DMS153 treated with DMSO at 0.1 percent for 48 hours (cell line): ENCODE results near the gene ANGEL1.

Experiments used
- DNase-seq: peaks from one replicate; lab custom pipeline; 2025; ENCODE audit not compliant: unreplicated experiment; lab: John Stamatoyannopoulos, UW

The ANGEL1 gene

DNA sequence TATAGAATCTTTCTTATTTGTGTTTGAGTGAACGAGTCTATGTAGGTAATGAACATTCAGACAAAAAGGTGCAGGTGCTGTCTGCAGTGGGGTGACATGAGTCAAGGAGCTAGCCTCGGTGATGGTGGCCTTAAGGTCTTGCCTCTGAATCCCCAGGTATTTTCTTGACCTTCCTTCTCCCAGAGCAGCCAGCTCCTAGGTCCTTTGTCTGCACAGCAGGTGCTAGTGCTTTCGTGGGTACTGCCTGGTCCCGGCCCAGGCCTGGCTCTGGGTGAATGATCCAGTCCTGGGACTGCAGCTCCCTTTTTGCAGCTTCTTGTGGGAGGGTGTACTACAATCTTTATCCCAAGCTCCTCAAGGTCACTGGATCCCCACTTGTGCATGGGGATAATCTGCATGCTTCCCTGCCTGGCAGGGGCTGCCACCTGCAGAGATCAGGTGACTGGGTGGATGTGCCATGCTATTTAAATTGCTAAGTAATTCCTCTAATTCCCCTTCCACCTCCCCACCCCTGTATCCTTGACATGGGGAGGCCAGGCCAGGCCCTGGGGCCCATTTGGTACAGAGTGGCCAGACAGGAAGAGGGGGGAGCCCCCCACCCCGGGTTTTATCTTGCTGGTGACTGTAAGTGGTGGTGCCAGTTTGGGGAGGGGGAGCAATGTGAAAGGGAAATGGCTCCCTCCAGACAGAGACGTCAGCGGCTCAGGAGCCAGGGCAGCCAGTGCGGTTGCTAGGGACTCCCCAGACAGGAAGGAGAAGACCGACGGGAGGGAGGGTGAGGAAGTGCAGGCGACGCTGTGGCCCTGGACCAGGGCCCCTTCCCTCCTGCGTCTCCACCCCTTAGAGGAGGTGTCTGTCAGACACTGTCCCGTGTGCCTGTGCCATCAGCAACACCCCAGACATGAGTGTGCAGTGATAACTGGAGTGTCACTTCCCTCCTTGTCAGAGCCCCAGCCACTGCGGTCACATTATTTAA lies 44.7 kb downstream of the ANGEL1 start:
- DNase-seq: peak; percentile 15

DNA sequence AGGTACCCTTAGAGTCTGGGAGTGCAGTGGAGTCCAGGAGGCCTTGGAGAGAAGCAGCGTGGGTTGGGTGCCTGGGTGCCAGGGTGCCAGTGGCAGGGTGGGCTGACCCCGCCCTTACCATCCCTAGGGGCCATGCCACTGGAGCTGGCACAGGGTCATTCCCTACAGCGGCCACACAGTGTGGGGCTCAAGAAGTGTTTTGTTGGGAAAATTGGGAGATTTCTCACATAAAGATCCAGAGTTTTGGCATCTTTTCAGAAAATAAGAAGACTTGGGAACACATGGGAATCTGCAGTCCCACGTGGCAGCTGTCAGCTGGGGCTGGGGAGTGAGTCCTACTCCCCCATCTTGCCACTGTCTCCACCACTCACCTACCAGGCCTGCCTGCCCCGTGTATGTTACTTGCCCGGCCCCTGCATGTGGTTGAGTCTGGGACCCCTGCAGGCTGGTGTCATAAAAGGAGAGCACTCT lies 47.2 kb downstream of the ANGEL1 start:
- no peak for DNase-seq

DNA sequence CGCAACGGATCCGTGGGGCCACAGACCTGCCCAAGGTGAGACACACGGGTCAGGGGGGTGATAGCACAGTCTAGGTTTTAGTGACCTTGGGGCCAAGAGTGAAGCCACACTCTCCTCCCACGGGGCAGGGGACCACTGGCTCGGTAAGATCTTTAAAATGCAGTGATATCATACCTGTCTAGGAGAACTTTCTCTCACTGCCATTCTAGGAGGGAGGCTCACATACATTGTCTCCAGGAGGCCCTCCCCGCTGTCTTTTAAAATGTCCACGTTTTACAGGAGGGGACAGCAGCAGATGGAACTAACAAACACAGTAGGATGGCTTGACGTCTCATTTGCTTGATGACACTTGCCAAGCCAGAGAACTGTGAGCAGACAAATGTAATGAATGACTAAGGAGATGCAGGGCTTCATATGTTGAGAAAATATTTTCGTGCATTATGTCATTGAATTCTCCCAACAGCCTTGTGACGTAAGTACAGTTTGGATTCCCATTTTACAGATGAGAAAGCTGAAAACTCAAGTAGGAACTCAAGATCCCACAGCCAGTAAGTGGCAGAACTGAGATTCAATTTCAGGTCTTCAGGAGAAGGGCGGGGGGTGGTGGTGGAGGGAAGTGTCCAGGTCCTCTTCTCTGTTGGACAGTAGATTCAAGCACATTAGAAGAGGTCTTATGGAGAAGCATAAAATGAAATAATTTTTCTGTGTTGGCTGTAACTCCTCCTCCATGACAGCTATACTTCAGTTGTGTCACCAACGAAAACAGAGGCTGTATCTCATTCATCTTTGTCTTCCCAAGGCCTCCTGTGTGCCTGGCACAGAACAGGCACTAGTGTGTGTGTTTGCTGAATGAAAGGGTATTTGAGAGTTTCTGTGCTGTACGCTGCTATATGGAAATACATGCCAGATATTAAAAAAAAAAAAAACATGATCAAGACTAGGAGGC lies 49.3 kb downstream of the ANGEL1 start:
- no peak for DNase-seq

DNA sequence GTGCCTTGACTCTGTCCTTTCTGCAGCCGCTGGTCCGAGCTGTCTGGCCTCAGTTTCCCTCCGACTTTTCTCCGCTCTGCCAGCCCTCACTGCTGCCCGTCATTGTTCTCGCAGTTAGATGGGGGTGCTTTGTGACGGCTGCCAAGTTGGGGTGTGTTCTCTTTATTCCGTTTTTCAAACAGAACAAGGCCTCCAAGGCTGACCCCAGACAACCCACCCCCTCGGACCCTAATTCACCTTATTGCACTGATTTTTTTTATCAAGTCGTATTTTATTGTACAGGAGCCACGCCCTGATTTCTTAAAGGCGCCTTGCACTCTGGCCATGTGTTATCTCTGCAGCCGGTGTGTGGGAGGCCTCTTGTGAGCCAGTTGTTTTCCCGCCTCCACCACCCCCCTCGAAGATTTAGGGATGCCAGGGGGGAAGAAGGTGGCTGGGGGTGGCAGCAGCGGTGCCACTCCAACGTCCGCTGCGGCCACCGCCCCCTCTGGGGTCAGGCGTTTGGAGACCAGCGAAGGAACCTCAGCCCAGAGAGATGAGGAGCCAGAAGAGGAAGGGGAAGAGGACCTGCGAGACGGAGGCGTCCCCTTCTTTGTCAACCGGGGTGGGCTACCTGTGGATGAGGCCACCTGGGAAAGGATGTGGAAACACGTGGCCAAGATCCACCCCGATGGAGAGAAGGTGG lies 50.1 kb downstream of the ANGEL1 start:
- DNase-seq: no peak

DNA sequence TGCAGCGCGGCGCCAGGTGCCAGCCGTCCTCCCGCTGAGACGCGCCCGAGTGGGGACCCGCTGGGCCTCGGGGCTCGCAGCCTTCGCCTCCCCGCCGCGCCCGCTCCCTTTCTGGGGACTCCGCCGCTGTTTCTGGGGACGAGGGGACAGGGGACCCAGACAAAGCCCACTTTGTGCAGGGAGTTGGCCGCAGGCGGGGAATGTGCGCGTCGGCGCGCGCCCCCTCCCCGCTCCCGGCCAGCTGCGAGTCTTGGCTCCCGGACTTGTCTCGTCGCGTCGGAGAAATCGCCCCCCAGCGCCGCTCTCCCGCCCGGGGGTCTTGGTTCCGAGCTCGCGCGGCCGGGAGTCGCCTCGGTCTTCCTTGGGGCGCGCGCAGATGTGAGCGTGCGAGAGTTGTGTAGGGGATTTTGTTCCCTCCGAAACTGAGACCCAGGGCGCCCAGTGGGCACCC lies 50.7 kb downstream of the ANGEL1 start:
- no peak for DNase-seq

DNA sequence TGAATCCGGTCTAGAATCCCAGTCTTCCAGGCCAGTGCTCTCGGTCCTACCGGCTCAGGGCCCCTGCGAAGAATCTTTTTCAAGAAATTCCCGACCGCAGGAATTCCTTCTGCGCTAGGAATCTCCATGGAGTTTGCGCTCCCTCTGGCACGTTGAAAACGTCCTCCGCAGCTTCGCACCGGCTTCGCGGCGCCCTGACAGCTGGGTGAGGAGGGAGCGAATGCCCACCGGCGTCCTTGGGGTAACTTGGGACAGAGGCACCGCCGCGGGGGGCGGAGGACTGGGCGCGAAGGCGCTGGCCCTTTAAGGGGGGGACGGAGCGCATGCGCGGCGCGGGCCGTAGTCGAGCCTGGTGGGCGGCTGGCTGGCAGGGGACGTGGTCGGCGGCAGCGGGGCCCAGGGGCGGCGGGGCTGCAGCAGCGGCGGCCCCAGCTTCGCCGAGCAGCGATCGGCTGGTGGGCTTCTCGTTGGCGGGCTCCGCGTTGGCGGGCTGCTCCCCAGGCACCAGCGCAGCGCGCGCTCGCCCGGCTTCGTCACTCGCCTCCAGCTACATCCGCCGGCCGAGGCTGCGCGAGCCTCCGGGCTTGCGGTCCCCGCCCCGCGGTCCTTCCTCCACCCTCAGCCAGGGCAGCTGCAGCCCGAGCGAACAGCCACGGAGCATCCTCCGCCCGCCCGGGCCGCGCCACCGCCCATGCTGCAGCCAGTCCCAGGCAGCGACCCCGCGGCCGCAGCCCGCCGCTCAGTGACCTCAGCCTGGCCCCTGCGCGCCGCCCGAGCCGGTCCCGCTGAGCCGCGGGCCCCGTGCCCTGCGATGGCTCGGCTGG lies 51.3 kb downstream of the ANGEL1 start, which contains the start of gene VASH1:
TSS of gene VASH1 (plus strand) at position 333 of the 824 bp plus-strand sequence. CDS start 1,354 bp downstream, outside the sequence.
- DNase-seq: no peak

DNA sequence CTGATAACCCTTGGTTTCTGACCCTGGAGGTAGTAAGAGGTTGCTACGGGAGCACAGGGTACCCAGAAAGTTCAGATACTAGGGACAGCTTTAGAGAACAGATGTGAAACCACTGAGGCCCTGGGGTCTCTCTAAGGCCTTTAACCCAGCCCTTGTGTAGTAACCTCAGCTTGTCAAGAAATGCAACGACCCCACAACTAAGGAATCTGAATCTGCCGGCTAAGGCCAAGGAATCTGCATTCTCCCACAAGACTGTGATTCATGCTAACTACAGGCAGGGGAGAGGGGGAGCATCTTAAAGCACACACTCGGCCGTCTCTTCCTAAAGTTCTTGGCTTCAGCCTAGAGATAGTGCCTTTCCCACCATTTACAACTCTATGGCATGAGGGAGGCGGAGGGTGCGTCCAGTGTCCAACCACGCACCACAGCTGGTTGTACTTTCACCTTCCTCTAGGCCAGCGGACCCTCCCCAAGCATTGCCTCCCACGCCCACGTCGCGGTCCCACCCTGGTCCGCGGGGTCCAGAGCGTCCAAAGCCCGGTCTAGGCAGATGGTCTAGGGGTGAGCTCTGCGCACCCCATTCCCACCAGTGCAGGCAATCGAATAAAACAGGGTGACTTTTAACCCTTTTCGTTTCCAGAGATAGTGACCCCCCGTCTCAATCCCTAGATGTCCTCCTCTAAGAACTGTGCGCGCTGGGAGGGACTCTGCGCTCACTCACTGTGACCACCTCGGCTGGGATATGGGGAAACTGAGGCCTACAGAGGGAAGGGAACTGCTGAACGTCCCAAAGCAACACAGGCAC lies 52.1 kb downstream of the ANGEL1 start:
- no peak for DNase-seq

DNA sequence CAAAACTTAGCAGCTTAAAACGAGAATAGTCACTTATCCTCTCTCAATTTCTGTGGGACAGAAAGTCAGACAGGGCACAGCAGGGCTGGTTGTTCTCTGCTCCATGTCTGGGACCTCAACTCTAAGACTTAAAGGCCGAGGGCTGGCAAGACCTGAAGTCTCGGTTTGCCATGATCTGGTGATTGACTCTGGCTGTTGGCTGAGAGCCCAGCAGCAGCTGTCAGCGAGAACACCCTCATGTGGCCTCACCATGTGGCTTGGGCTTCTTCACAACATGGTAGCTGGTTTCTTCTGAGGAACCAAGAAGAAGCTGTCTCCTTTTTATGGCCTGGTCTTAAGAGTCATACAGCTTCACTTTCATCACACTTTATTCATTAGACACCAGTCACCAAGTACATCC lies 53.1 kb downstream of the ANGEL1 start:
- no peak for DNase-seq

DNA sequence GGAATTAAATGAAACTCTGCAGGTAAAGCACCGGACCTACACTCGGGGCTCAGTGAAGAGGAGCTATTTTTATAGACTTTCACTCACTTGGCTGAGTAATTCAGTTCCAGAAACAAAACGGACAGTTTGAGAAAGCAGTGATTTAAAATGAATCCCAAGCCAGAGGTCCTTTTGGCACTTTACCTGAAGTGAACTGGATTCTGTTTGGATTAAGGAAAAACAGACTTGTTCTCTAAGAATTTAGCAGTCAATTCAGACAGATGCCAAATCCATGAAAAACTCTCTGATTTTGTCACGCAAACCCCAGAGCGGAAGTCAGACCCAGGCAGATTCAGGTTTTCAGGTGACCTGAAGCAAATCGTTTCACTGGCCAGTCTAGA lies 56.3 kb downstream of the ANGEL1 start:
- no peak for DNase-seq

DNA sequence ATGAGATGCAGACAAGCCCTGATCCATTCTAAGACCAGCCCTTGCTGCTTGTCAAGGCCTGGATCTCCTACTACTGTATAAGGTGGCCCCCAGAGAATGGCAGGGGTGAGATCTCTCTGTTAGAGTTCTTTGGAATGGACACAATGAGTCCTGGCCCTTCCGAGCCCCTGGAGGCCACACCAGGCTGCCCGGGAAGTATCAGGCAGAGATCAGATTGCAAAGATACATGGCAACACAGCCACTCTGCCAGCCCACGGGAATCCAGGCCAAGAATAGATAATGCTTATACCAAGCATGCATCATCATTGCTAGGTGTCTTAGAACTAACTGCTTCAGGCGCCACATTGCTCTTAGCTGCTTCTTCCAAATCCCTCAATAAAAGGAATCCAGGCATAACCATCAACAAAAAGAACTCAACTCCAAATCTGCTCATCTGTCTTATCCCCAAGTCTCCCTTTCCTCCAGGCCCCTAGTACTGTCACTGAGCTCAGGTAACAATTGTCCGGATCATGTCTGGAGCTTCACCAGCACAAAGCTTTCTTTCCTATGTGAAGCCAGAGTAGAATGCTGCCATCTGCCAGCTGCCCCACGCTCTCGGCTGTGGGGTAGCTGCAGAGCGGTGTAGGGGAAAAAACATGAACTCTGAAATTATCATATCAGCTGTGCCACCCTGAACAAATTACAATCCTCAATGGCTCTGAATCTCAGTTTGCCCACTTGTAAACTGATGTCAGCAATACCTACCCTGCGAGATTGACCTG lies 56.9 kb downstream of the ANGEL1 start:
- DNase-seq: no peak

DNA sequence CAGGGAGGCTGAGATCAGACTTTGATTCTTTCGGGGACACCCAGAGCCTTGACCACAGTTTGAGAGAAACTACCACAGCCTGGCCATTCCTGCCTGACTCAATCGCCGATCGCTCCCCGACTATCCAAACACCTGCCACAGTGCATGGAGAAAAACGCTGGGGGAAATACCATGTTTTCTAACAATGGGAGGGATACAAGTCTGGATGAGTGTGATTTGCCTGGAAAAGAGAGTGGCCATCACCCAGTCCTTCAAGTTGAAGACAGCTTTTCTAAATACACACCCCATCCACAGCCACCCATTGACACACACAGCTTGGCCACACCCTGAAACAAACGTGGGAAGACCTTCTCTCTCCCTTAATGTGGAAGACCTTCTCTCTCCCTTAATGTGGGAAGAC lies 58.1 kb downstream of the ANGEL1 start:
- DNase-seq: no peak

DNA sequence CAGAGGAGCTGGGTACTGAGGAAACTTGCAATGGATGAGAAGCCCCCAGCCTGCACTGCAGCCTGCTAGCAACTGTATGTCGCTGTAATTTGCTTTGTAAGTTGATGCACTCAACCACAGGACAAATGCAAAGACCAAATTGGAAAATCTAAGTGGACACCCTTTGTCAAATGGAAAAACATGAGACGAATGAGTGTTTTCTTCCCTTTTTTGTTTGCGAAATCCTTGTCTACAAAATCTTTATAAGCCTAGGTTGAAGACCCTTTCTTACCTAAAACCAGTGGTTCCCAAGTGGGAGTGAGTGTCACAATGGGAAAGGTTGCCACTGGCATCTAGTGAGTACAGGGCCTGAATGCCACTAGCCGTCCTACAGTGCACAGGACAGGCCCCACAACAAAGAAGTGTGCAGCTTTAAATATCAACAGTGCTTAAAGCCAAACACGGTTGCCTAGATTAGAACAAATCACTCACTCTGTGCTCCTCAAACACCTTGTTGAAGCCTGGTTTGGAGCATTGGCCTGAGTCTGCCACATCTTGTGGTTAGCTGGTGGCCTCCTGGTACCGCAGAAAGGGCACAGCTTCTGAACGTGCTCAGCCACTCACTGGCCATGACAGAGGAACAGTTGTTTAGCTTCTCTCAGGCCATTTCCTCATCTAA lies 59.0 kb downstream of the ANGEL1 start:
- no peak for DNase-seq

DNA sequence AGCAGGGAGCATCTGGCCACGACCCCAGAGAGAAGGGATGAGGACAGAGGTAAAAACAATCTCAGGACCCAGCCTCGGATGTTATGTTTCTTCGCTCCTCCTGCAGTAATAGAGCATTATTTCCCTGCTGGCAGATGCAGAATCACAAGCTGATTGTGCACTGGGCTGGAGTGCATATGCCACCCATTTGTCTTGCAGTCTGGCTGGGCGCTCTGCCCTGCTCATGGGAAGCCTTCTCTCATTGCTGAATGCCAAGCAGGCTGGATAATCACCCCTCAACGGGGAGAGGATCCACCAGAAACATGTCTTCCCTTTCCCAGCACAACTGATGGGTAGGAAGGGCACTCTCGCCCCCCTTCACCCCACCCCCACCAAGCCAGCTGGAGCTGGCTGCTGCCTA lies 59.9 kb downstream of the ANGEL1 start:
- DNase-seq: no peak

DNA sequence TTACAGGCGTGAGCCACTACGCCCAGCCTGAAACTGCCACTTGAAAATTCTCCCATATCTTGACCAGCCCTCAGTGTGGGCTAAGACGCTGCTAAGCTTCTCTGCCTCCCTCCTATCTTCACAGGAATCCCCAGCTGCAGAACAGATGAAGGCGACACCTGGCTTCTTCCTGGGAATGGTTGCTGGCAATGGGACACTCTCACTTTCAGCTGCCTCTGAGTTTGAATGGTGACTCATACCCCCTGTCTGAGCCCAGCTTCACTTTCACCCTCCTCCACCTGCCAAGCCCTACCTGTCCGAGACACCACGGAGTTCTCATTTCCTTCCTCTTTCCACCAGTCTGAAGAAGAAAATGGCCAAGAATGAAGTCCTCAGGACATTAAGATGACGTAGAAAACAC lies 69.7 kb downstream of the ANGEL1 start:
- DNase-seq: no peak

DNA sequence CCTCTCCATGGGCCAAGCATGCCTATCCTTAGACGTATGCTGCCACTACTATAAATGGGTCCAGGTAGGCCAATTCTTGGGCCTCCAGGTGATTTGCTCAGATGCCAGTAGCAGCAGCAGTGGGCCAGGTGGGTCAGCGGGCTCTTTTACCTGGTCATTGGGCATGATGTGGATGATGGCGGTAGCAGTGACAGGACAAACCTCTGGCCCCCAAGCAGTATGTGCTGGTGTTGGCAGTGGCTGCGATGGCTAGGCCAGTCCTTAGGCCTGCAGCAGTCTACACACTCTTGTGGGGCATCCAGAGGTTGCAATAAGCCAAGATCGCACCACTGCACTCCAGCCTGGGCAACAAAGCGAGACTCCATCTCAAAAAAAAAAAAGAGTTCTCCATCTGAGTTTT lies 70.5 kb downstream of the ANGEL1 start:
- DNase-seq: no peak

DNA sequence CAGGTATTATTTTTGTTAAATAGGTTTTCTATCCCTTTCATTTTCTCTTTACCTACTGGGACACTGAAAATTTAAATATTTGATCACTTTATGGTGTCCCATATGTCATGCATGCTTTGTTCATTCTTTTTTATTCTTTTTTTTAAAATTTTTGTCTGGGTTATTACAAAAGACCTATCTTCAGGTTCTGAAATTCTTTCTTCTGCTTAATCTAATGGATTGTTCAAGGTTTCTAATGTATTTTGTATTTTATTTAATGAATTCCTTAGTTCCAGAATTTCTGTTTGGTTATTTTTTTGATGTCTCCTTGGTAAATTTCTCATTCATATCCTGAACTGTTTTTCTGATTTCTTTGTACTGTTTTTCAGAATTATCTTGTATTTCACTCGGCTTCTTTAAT lies 71.6 kb downstream of the ANGEL1 start:
- DNase-seq: no peak
